KMS-11 (cell line): ENCODE results near the gene TENT5A.

Experiments
- H2AFZ ChIP-seq: fragments of 200-600 bp; sonication (generic); 2 replicates; pipeline ENCODE4 v1.6.1; 2016; ENCODE audit warnings: antibody characterized with exemption, mixed run types, low read depth
- H3K27ac ChIP-seq: fragments of 200-600 bp; sonication (generic); 2 replicates; pipeline ENCODE4 v1.6.1; 2016; ENCODE audit warnings: mild to moderate bottlenecking, mixed run types
- H3K27me3 ChIP-seq: fragments of 200-600 bp; sonication (generic); 2 replicates; pipeline ENCODE4 v1.6.1; 2017; ENCODE audit warnings: mild to moderate bottlenecking, low read depth, mixed run types, moderate library complexity; ENCODE audit not compliant: insufficient read depth
- H3K36me3 ChIP-seq: fragments of 200-600 bp; sonication (generic); 2 replicates; pipeline ENCODE4 v1.6.1; 2017; ENCODE audit warnings: mild to moderate bottlenecking, mixed run types; ENCODE audit not compliant: insufficient read depth
- H3K4me1 ChIP-seq: fragments of 200-600 bp; sonication (generic); 2 replicates; pipeline ENCODE4 v1.6.1; 2016; ENCODE audit warnings: mild to moderate bottlenecking, low read depth, mixed run types; ENCODE audit not compliant: poor library complexity, severe bottlenecking
- H3K4me2 ChIP-seq: fragments of 200-600 bp; sonication (generic); 2 replicates; pipeline ENCODE4 v1.7.0; 2016; ENCODE audit warnings: mild to moderate bottlenecking, mixed run types
- H3K4me3 ChIP-seq: fragments of 200-600 bp; sonication (generic); IDR thresholded peaks from 2 replicates; pipeline ENCODE4 v1.6.1; 2017; ENCODE audit warnings: low read depth, low read length, mixed read lengths; ENCODE audit not compliant: insufficient read depth
- H3K79me2 ChIP-seq: fragments of 200-600 bp; sonication (generic); 2 replicates; pipeline ENCODE4 v1.6.1; 2016; ENCODE audit warnings: low read depth, mixed run types; ENCODE audit not compliant: insufficient read depth
- H3K9ac ChIP-seq: fragments of 200-600 bp; sonication (generic); 2 replicates; pipeline ENCODE4 v1.6.1; 2016; ENCODE audit warnings: mild to moderate bottlenecking, mixed run types
- H4K20me1 ChIP-seq: fragments of 200-600 bp; sonication (generic); 2 replicates; pipeline ENCODE4 v1.6.1; 2016; ENCODE audit warnings: mild to moderate bottlenecking, mixed run types; ENCODE audit not compliant: insufficient read depth
- TF ChIP-seq, protein P1 (sequence below): fragments of 200-600 bp; sonication (generic); conservative IDR thresholded peaks from 2 replicates; pipeline ENCODE4 v1.6.1; 2017; ENCODE audit warnings: low read depth, mild to moderate bottlenecking, antibody characterized with exemption, low read length, moderate library complexity, mixed read lengths

TENT5A gene

DNA sequence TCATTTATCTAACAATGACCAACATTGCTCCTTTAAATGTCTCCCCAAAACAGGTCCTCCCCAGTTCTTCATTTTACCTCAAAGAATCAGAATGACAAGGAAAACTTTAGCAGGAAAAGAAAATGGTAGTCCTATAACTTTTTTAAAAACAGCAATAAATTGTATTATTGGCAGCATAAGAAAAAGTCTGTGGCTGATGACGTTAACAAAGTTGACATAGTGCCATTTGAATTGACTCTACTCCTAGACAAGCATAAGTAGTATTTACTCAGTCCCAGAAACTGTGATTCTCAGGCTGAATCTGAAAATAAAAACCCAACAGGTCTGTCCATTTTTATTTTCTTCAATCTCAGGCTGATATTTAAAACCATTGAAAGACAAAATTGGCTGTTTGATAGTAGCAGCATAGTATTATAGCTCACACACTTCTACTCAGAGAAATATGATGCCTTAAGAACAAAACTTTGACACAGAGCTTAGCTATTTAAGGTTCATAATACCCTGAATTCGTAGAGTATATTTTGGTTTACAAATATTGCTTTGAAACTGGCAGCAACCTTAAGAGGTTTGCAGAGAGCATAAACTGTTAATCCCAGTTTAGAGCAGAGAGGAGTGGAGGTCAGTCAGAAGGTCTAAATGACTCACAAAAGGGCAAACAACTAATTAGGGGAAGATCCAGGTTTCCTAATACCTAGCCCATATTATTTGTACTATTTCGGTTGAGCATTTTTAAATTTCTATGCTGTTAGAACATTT is 35.0 kb upstream of the TENT5A start:
- Histone ChIP-seq H3K79me2 (no peaks in the 10 kb centered on the region), H3K27ac (no peak overlapping the region), H3K4me1 (no peaks in the 10 kb centered on the region), H3K27me3 (no peaks in the 10 kb centered on the region), H3K36me3 (no peaks in the 10 kb centered on the region), H3K4me2 (no peak overlapping the region), H3K4me3 (no peak overlapping the region), H4K20me1 (no peaks in the 10 kb centered on the region), H2AFZ (no peak overlapping the region), H3K9ac (no peak overlapping the region)
- TF ChIP-seq, protein P1, sequence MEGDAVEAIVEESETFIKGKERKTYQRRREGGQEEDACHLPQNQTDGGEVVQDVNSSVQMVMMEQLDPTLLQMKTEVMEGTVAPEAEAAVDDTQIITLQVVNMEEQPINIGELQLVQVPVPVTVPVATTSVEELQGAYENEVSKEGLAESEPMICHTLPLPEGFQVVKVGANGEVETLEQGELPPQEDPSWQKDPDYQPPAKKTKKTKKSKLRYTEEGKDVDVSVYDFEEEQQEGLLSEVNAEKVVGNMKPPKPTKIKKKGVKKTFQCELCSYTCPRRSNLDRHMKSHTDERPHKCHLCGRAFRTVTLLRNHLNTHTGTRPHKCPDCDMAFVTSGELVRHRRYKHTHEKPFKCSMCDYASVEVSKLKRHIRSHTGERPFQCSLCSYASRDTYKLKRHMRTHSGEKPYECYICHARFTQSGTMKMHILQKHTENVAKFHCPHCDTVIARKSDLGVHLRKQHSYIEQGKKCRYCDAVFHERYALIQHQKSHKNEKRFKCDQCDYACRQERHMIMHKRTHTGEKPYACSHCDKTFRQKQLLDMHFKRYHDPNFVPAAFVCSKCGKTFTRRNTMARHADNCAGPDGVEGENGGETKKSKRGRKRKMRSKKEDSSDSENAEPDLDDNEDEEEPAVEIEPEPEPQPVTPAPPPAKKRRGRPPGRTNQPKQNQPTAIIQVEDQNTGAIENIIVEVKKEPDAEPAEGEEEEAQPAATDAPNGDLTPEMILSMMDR = no peak

DNA sequence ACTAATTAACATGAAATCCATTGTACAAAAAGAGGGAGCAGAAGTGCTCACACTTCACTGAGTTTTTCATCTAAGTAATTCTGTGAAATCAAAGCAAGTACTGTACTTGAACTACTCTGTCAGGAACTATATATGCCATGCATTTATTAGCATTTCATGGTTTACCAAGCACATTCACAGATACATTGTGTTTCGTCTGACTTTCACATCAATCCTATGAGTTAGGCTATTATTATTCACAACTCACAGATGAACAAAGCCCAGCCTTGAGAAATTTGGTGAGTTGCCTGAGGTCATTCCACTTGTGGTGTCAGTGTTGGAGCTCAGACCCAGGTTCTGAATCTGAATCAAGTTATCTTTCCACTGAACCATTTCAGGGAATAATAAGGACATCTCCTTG is 33.7 kb upstream of the TENT5A start:
- Histone ChIP-seq H3K4me2 (no peak overlapping the region), H3K79me2 (no peaks in the 10 kb centered on the region), H3K27me3 (no peaks in the 10 kb centered on the region), H3K9ac (no peak overlapping the region), H3K36me3 (no peaks in the 10 kb centered on the region), H4K20me1 (no peaks in the 10 kb centered on the region), H3K4me3 (no peak overlapping the region), H3K4me1 (no peaks in the 10 kb centered on the region), H3K27ac (no peak overlapping the region), H2AFZ (no peak overlapping the region)
- TF ChIP-seq, protein P1 = no peak

DNA sequence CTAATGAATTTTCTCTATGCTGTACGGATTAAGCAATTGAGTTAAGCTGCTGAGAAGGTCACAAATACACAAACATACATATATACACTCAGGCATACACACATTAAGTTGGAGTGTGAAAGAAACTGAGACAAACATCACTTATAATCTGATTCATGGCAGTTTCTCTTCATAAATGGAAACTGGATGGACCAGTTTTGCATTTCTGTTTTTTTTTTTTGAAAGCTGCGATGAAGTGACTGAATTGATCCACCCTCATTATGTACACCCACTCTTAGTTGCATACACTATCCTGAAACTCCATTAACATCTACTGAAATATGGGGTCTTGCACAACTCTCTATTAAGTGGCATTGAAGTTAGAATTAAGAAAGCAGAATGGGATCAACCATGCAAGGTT is 32.9 kb upstream of the TENT5A start:
- H3K79me2 ChIP-seq = no peaks in the 10 kb centered on the region
- no peaks in the 10 kb centered on the region for H3K36me3 ChIP-seq
- H2AFZ ChIP-seq = no peak overlapping the region
- TF ChIP-seq, protein P1 = no peak
- H3K27ac ChIP-seq = no peak overlapping the region
- no peaks in the 10 kb centered on the region for H3K27me3 ChIP-seq
- H3K4me2 ChIP-seq = no peak overlapping the region
- no peak overlapping the region for H3K4me3 ChIP-seq
- no peaks in the 10 kb centered on the region for H3K4me1 ChIP-seq
- no peaks in the 10 kb centered on the region for H4K20me1 ChIP-seq
- no peak overlapping the region for H3K9ac ChIP-seq

DNA sequence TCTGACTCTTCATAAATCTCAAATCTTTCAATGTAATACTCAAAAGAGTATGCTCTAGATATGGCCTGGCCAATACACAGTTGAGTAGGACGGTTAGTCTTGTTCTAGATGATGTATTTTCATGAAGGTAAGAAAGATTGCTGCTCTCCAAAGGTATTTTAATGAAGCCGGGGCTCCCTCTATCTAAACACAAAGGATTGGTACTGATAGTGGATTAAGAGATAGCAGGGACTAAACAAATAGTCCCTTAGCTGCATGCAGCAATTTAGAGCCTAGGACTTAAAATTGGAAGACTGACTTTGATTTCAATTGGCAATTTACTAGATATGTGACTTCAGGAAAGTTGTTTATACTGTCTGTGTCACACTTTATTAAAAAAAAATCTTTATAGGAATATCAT is 31.4 kb upstream of the TENT5A start:
- H3K9ac ChIP-seq = no peak overlapping the region
- H2AFZ ChIP-seq = no peak overlapping the region
- no peaks in the 10 kb centered on the region for H3K27me3 ChIP-seq
- no peaks in the 10 kb centered on the region for H3K79me2 ChIP-seq
- no peak overlapping the region for H3K4me3 ChIP-seq
- TF ChIP-seq, protein P1 = no peak
- no peak overlapping the region for H3K4me2 ChIP-seq
- H3K36me3 ChIP-seq = no peaks in the 10 kb centered on the region
- H3K27ac ChIP-seq = no peak overlapping the region
- no peaks in the 10 kb centered on the region for H3K4me1 ChIP-seq
- no peaks in the 10 kb centered on the region for H4K20me1 ChIP-seq
